H1 (cell line): ENCODE results near the gene FRMD5. TPM values are rescaled to one million over a fixed set of nuclear protein-coding genes. Genes with fewer than 3 reads are reported as not detected.

Experiments
- CTCF ChIA-PET: fragments of 300-600 bp; sonication (Branson Sonifier 250); formaldehyde crosslinking; loops from one replicate; lab custom pipeline; 2021; ENCODE audit not compliant: partially characterized antibody; lab: Charles Lee
- POLR2A ChIA-PET: fragments of 300-600 bp; sonication (Branson Sonifier 250); formaldehyde crosslinking; loops from one replicate; lab custom pipeline; 2021; ENCODE audit warnings: inconsistent platforms; ENCODE audit not compliant: partially characterized antibody; lab: Charles Lee
- DNase-seq, 2 experiments: peaks; one replicate each; pipeline versions ENCODE4 v3.0.0 to v3.0.0-alpha.2; 2010 to 2022; ENCODE audit warnings: low spot score in 2 of 2, low read depth in 1 of 2, mixed read lengths in 1 of 2
- FAIRE-seq: peaks from 2 replicates; lab custom pipeline; 2011; peaks lifted over from hg19 to GRCh38; lab: Jason Lieb, UNC
- H2AFZ ChIP-seq: 2 replicates; pipeline ENCODE4 v1.8.1; 2012; ENCODE audit warnings: low read length, inconsistent platforms
- H2AK5ac ChIP-seq: 2 replicates; pipeline ENCODE4 v1.6.1; 2013; ENCODE audit warnings: low read depth, low read length
- H2BK120ac ChIP-seq: replicated peaks from 2 replicates; pipeline ENCODE3; 2013; ENCODE audit warnings: low read depth, low read length, inconsistent platforms
- H2BK12ac ChIP-seq: 2 replicates; pipeline ENCODE4 v1.6.1; 2013; ENCODE audit warnings: low read depth, low read length
- H2BK15ac ChIP-seq: 2 replicates; pipeline ENCODE4 v1.6.1; 2013; ENCODE audit warnings: low read length
- H2BK20ac ChIP-seq: 2 replicates; pipeline ENCODE4 v1.6.1; 2013; ENCODE audit warnings: low read length
- H2BK5ac ChIP-seq: 2 replicates; pipeline ENCODE4 v1.6.1; 2013; ENCODE audit warnings: low read depth, low read length
- H3K14ac ChIP-seq: 2 replicates; pipeline ENCODE4 v1.6.1; 2013; ENCODE audit warnings: inconsistent platforms; ENCODE audit not compliant: insufficient read length
- H3K18ac ChIP-seq: 2 replicates; pipeline ENCODE4 v1.6.1; 2013; ENCODE audit warnings: low read length; ENCODE audit errors: extremely low read depth
- H3K23ac ChIP-seq: 2 replicates; pipeline ENCODE4 v1.6.1; 2013; ENCODE audit warnings: inconsistent platforms; ENCODE audit not compliant: insufficient read length
- H3K23me2 ChIP-seq: 2 replicates; pipeline ENCODE4 v1.6.1; 2013; ENCODE audit warnings: low read depth, low read length
- H3K27ac ChIP-seq: 2 replicates; pipeline ENCODE4 v1.6.1; 2011; ENCODE audit warnings: low read depth, low read length, inconsistent platforms
- H3K27me3 ChIP-seq, 4 experiments: replicated peaks in 1 of 4; 1 replicate in 1 of 4; 2 replicates in 3 of 4; pipeline versions ENCODE4 v1.6.1 to v1.8.1; 2011 to 2013; ENCODE audit warnings: low read length in 3 of 4, mild to moderate bottlenecking in 3 of 4, inconsistent platforms in 2 of 4, mixed read lengths in 2 of 4, moderate library complexity in 1 of 4; ENCODE audit not compliant: control insufficient read depth in 3 of 4, insufficient read depth in 3 of 4; ENCODE audit errors: extremely low read depth in 1 of 4
- H3K36me3 ChIP-seq, 4 experiments: 2 replicates each; pipeline versions ENCODE4 v1.6.1 to v1.8.1; 2011 to 2013; ENCODE audit warnings: mild to moderate bottlenecking in 4 of 4, low read length in 3 of 4, moderate library complexity in 2 of 4, control low read depth in 1 of 4, inconsistent platforms in 1 of 4; ENCODE audit not compliant: insufficient read depth in 4 of 4, control insufficient read depth in 2 of 4
- H3K4ac ChIP-seq: replicated peaks from 2 replicates; pipeline ENCODE3; 2013; ENCODE audit warnings: low read length, low read depth, mixed read lengths, inconsistent platforms; ENCODE audit not compliant: insufficient read length
- H3K4me1 ChIP-seq, 4 experiments: replicated peaks in 1 of 4; 1 replicate in 1 of 4; 2 replicates in 3 of 4; pipeline versions ENCODE4 v1.6.1 to v1.8.1; 2011 to 2013; ENCODE audit warnings: low read length in 3 of 4, inconsistent platforms in 2 of 4, mixed read lengths in 1 of 4; ENCODE audit not compliant: insufficient read depth in 4 of 4, control insufficient read depth in 3 of 4
- H3K4me2 ChIP-seq, 2 experiments: 2 replicates each; pipeline versions ENCODE4 v1.6.1 to v1.8.1; 2011 to 2013; ENCODE audit warnings: low read depth in 2 of 2, low read length in 2 of 2, control low read depth in 1 of 2, inconsistent platforms in 1 of 2, mild to moderate bottlenecking in 1 of 2; ENCODE audit not compliant: insufficient read depth in 1 of 2
- H3K4me3 ChIP-seq, 4 experiments: fragments of 200-600, 300-600 bp in 1 of 4; sonication (generic), shearing (Covaris generic), sonication (Bioruptor Twin) in 1 of 4; 2 replicates each; pipeline versions ENCODE4 v1.5.1 to v1.8.1; 2011 to 2016; ENCODE audit warnings: low read length in 4 of 4, low read depth in 3 of 4, control low read depth in 2 of 4, inconsistent platforms in 2 of 4, mild to moderate bottlenecking in 2 of 4, mixed read lengths in 1 of 4, moderate library complexity in 1 of 4; ENCODE audit not compliant: insufficient read depth in 2 of 4; ENCODE audit errors: extremely low read depth in 1 of 4
- H3K56ac ChIP-seq: replicated peaks from 2 replicates; pipeline ENCODE3; 2013; ENCODE audit warnings: low read depth, mild to moderate bottlenecking, mixed read lengths, low read length, inconsistent platforms; ENCODE audit not compliant: insufficient read length
- H3K79me1 ChIP-seq: 2 replicates; pipeline ENCODE4 v1.6.1; 2013; ENCODE audit warnings: low read depth, low read length, control low read depth
- H3K79me2 ChIP-seq, 2 experiments: 2 replicates each; pipeline versions ENCODE4 v1.6.1 to v1.8.1; 2012 to 2013; ENCODE audit warnings: low read length in 2 of 2, mild to moderate bottlenecking in 2 of 2, inconsistent platforms in 1 of 2; ENCODE audit not compliant: insufficient read depth in 2 of 2, control insufficient read depth in 1 of 2
- H3K9ac ChIP-seq, 4 experiments: replicated peaks in 1 of 4; 1 replicate in 1 of 4; 2 replicates in 3 of 4; pipeline versions ENCODE4 v1.6.1 to v1.8.1; 2011 to 2013; ENCODE audit warnings: low read depth in 3 of 4, low read length in 3 of 4, control low read depth in 2 of 4, mild to moderate bottlenecking in 2 of 4, moderate library complexity in 2 of 4, inconsistent platforms in 1 of 4; ENCODE audit errors: extremely low read depth in 1 of 4
- H3K9me3 ChIP-seq, 2 experiments: 2 replicates each; pipeline versions ENCODE4 v1.6.1 to v1.8.1; 2012 to 2013; ENCODE audit warnings: mild to moderate bottlenecking in 2 of 2, moderate library complexity in 2 of 2, control low read depth in 1 of 2, inconsistent platforms in 1 of 2, low read depth in 1 of 2, low read length in 1 of 2, mixed read lengths in 1 of 2; ENCODE audit not compliant: insufficient read depth in 2 of 2
- H4K20me1 ChIP-seq, 2 experiments: replicated peaks in 1 of 2; 2 replicates each; pipeline versions ENCODE3 to v1.8.1; 2011 to 2013; ENCODE audit warnings: inconsistent platforms in 2 of 2, low read length in 2 of 2, mild to moderate bottlenecking in 1 of 2; ENCODE audit not compliant: insufficient read depth in 2 of 2, control insufficient read depth in 1 of 2
- H4K5ac ChIP-seq: 2 replicates; pipeline ENCODE4 v1.6.1; 2013; ENCODE audit warnings: low read length, low read depth, mixed read lengths, inconsistent platforms; ENCODE audit not compliant: insufficient read length
- H4K8ac ChIP-seq: 2 replicates; pipeline ENCODE4 v1.8.0; 2013; ENCODE audit warnings: mild to moderate bottlenecking, moderate library complexity, low read length, inconsistent platforms; ENCODE audit not compliant: insufficient read depth; ENCODE audit errors: extremely low read depth
- H4K91ac ChIP-seq: replicated peaks from 2 replicates; pipeline ENCODE3; 2013; ENCODE audit warnings: low read length, mixed read lengths, inconsistent platforms; ENCODE audit not compliant: insufficient read length
- CTBP2 ChIP-seq: IDR thresholded peaks from 2 replicates; pipeline ENCODE4 v1.7.0; 2011; ENCODE audit warnings: borderline replicate concordance, mild to moderate bottlenecking, moderate library complexity, mixed read lengths, low read length; ENCODE audit not compliant: insufficient read depth, insufficient read length
- CTCF ChIP-seq, 3 experiments: IDR thresholded peaks; 1 replicate in 2 of 3; 2 replicates in 1 of 3; pipeline versions ENCODE4 v1.5.1 to v1.6.1; 2011; ENCODE audit warnings: low read length in 3 of 3, mild to moderate bottlenecking in 3 of 3, inconsistent platforms in 2 of 3, low read depth in 1 of 3, moderate library complexity in 1 of 3; ENCODE audit not compliant: insufficient read depth in 1 of 3; ENCODE audit errors: control extremely low read depth in 1 of 3
- KDM5A ChIP-seq: fragments of 200-600 bp; IDR thresholded peaks from 2 replicates; pipeline ENCODE4 v1.7.1; 2012; ENCODE audit warnings: mild to moderate bottlenecking, low read length, inconsistent platforms, mixed read lengths
- SIN3A ChIP-seq, 2 experiments: IDR thresholded peaks in 1 of 2; conservative IDR thresholded peaks in 1 of 2; 2 replicates each; pipeline ENCODE4 v1.6.1; 2011 to 2012; ENCODE audit warnings: low read length in 2 of 2, improper control_type of control experiment in 1 of 2, low read depth in 1 of 2, mild to moderate bottlenecking in 1 of 2
- SP1 ChIP-seq: IDR thresholded peaks from 2 replicates; pipeline ENCODE4 v1.6.1; 2011; ENCODE audit warnings: low read depth, low read length
- ZNF274 ChIP-seq: IDR thresholded peaks from 2 replicates; pipeline ENCODE4 v1.7.0; 2012; ENCODE audit warnings: low read length, borderline replicate concordance; ENCODE audit errors: extremely low read depth
- WGBS, 2 experiments: shearing (Covaris generic) in 1 of 2; methylation state at CpG; one replicate each; pipeline versions ENCODE4 v1.1.6 to v1.1.7; 2013 to 2015; ENCODE audit warnings: low lambda C conversion rate in 2 of 2, mixed read lengths in 2 of 2, inconsistent platforms in 1 of 2, low coverage in 1 of 2, missing lambda C conversion rate in 1 of 2; ENCODE audit not compliant: insufficient replicate concordance in 2 of 2, insufficient coverage in 1 of 2, insufficient read length in 1 of 2; ENCODE audit errors: extremely low coverage in 1 of 2, missing lambda C conversion rate in 1 of 2; 5-methylcytosine and 5-hydroxymethylcytosine counted together
- polyA plus RNA-seq, 7 experiments: library from polyadenylated mRNA; depleted of rRNA in 3 of 7; stranded (reverse) in 5 of 7; unstranded in 2 of 7; fragments of >200 nt in 5 of 7; fragments of 200-250 nt in 2 of 7; gene quantifications; 1 replicate in 5 of 7; 2 replicates in 1 of 7; 4 replicates in 1 of 7; pipeline versions ENCODE4 v1.2.1 to v1.2.3, GENCODE V29; 2011 to 2013; ENCODE audit warnings: missing spikeins in 2 of 7, mixed read lengths in 2 of 7
- total RNA-seq: library from RNA; stranded (reverse); fragmentation: NEBNext Ultra II Directional; extraction: Animal tissue kit (Norgen Biotek cat#: 25700); gene quantifications from 2 replicates; pipeline ENCODE4 v1.2.1, GENCODE V29; 2021

FRMD5 gene
- total and polyA plus RNA-seq, 2 of the 8 experiments (the other 6 are each of a cell fraction or from before 2014, with no cell fraction given) = 10.1 to 12.6 TPM

- Histone ChIP-seq H3K18ac (no peak overlapping the region), H3K4me3 (no peak overlapping the region), H3K9ac (no peak overlapping the region), H2BK5ac (no peak overlapping the region), H3K27me3 (no peaks in the 10 kb centered on the region), H3K14ac (no peak overlapping the region), H2BK12ac (no peak overlapping the region), H3K36me3 (peaks cover 0 to 22% (median 5%) of the 10 kb centered on the region in 4 experiments; a peak in 5 of 8 replicates), H3K4me1 (no peaks in the 10 kb centered on the region), H2BK20ac (no peak overlapping the region), H3K23ac (no peak overlapping the region), H4K91ac (no peak overlapping the region), H3K56ac (no peak overlapping the region), H3K79me2 (no peaks in the 10 kb centered on the region), H2AFZ (no peak overlapping the region), H4K5ac (no peak overlapping the region), H3K4ac (no peak overlapping the region)
- CTCF ChIA-PET = interaction anchor here (1.1 kb wide), 1 partner anchor 351 kb away, joined by 3 read pairs; no protein-coding TSS in a partner anchor
- 96% methylated on average over 4 of the region's 4 CpGs; no CpG with 5 or more reads in 1 of the 2 experiments for WGBS, 2 experiments
- no peak for FAIRE-seq
- DNase-seq = no peak
- TF ChIP-seq ZNF274 (no peak), CTBP2 (no peak), KDM5A (no peak), CTCF (IDR thresholded peaks at IDR 0.05; ENCODE audit: control extremely low read depth in 1 of 3, insufficient read depth in 1 of 3, low read depth in 1 of 3, low read length in 3 of 3) (no peak), SP1 (no peak), SIN3A (conservative IDR thresholded peaks at IDR 0.05 in 1 of 2, IDR thresholded peaks at IDR 0.05 in 1 of 2; ENCODE audit: low read depth in 1 of 2, low read length in 2 of 2) (no peak)
- TF ChIP-seq, all 59 proteins: peak for 0
- no peak overlapping the region for H3K4me2 ChIP-seq
- H3K27ac ChIP-seq = no peak overlapping the region
- POLR2A ChIA-PET = no interaction called here
- H2AK5ac ChIP-seq = no peak overlapping the region
- H2BK15ac ChIP-seq = no peak overlapping the region
- H3K9me3 ChIP-seq = no peaks in the 10 kb centered on the region
- no peak overlapping the region for H4K8ac ChIP-seq
- no peaks in the 10 kb centered on the region for H3K79me1 ChIP-seq
- no peak overlapping the region for H2BK120ac ChIP-seq
- peaks cover 0 to 2% of the 10 kb centered on the region in 2 experiments for H4K20me1 ChIP-seq
- no peaks in the 10 kb centered on the region for H3K23me2 ChIP-seq
These were observed 342.5 kb downstream of the FRMD5 start for GRCh38 chr15:43852607-43853006.
